Panc1 (cell line): ENCODE results near the gene NECTIN4. TPM values are rescaled to one million over a fixed set of nuclear protein-coding genes. Genes with fewer than 3 reads are reported as not detected.
A peak's percentile ranks its signal among the peaks of the same experiment; 100 is the strongest.

Source experiments
- ATAC-seq: fragments of 200-7000 bp; cut with Tn5 transposase; 2 replicates; pipeline ENCODE4 v1.9.1; 2020; ENCODE audit warnings: mild to moderate bottlenecking, moderate library complexity
- Bru-seq: library from RNA; stranded (reverse); fragments of 400-500 nt; gene quantifications from one replicate; lab custom pipeline; 2021; lab: Mats Ljungman, UMichigan
- BruChase-seq, 2 experiments: library from RNA; stranded (reverse); fragments of 400-500 nt; gene quantifications; one replicate each; lab custom pipeline; 2021; lab: Mats Ljungman, UMichigan
- BruUV-seq: library from RNA; stranded (reverse); fragments of 400-500 nt; replicated peaks from 2 replicates; lab custom pipeline; 2021; lab: Mats Ljungman, UMichigan
- CTCF ChIA-PET: fragments of 300-600 bp; sonication (Branson Sonifier 250); formaldehyde crosslinking; loops from one replicate; lab custom pipeline; 2022; ENCODE audit warnings: antibody characterized with exemption; lab: Charles Lee
- POLR2A ChIA-PET: fragments of 300-600 bp; sonication (Branson Sonifier 250); formaldehyde crosslinking; loops from one replicate; lab custom pipeline; 2022; ENCODE audit warnings: antibody characterized with exemption; lab: Charles Lee
- DNase-seq: peaks from one replicate; pipeline ENCODE4 v3.0.0-alpha.2; 2010; ENCODE audit warnings: low read depth, low spot score
- H3K27ac ChIP-seq: 2 replicates; pipeline ENCODE4 v1.5.1; 2011; ENCODE audit warnings: mild to moderate bottlenecking, low read length, inconsistent platforms
- H3K27me3 ChIP-seq: fragments of 200-500 bp; sonication (Bioruptor generic); 2 replicates; pipeline ENCODE4 v1.6.0; 2014; ENCODE audit warnings: low read length, inconsistent platforms; ENCODE audit not compliant: control insufficient read depth, insufficient read depth
- H3K36me3 ChIP-seq: fragments of 200-500 bp; sonication (Bioruptor generic); 2 replicates; pipeline ENCODE4 v1.5.1; 2014; ENCODE audit warnings: inconsistent platforms, mild to moderate bottlenecking, low read length, moderate library complexity; ENCODE audit not compliant: control insufficient read depth, insufficient read depth
- H3K4me1 ChIP-seq: 2 replicates; pipeline ENCODE4 v1.5.1; 2011; ENCODE audit warnings: inconsistent platforms, mild to moderate bottlenecking, low read length, moderate library complexity; ENCODE audit not compliant: control insufficient read depth, insufficient read depth
- H3K4me3 ChIP-seq, 2 experiments: 2 replicates each; pipeline ENCODE4 v1.5.1; 2011 to 2012; ENCODE audit warnings: low read depth in 2 of 2, low read length in 2 of 2, mild to moderate bottlenecking in 2 of 2, inconsistent platforms in 1 of 2, moderate library complexity in 1 of 2
- H3K9me3 ChIP-seq: fragments of 200-500 bp; sonication (Bioruptor generic); 2 replicates; pipeline ENCODE4 v1.5.1; 2014; ENCODE audit warnings: low read depth, mild to moderate bottlenecking, inconsistent platforms, low read length, moderate library complexity; ENCODE audit not compliant: control insufficient read depth, insufficient read depth
- CTCF ChIP-seq: fragments of 450-650 bp; IDR thresholded peaks from 2 replicates; pipeline ENCODE4 v1.5.1; 2017; ENCODE audit warnings: mild to moderate bottlenecking
- POLR2AphosphoS5 ChIP-seq: IDR thresholded peaks from 2 replicates; pipeline ENCODE4 v1.6.1; 2012; ENCODE audit warnings: mild to moderate bottlenecking, low read depth, low read length, moderate library complexity
- REST ChIP-seq, 2 experiments: IDR thresholded peaks; 2 replicates each; pipeline ENCODE4 v1.6.1; 2011 to 2012; ENCODE audit warnings: low read depth in 2 of 2, control low read depth in 1 of 2, low read length in 1 of 2, mild to moderate bottlenecking in 1 of 2, moderate library complexity in 1 of 2; ENCODE audit not compliant: insufficient read depth in 1 of 2
- SIN3A ChIP-seq: IDR thresholded peaks from 2 replicates; pipeline ENCODE4 v1.6.1; 2012; ENCODE audit warnings: low read depth, mild to moderate bottlenecking, low read length, moderate library complexity, borderline replicate concordance; ENCODE audit not compliant: insufficient read depth
- TCF7L2 ChIP-seq: IDR thresholded peaks from 2 replicates; pipeline ENCODE4 v1.6.1; 2011; ENCODE audit warnings: mild to moderate bottlenecking, low read depth, low read length, inconsistent platforms
- in situ Hi-C: cut with HindIII; loops from 2 replicates; pipeline ENCODE4 v1.10.0; 2016; ENCODE audit warnings: low sequenced_read_pairs, low pct_unique_long_range_greater_than_20kb
- intact Hi-C: fragments of 100-400 bp; cut with micrococcal nuclease; formaldehyde crosslinking; loops from one replicate; pipeline ENCODE4 v1.10.0; 2022; ENCODE audit not compliant: unreplicated experiment
- long read RNA-seq: library from polyadenylated mRNA; unstranded; transcript quantifications from one replicate; pipeline ENCODE4 v2.0.0, GENCODE V29; 2021; ENCODE audit not compliant: unreplicated experiment
- polyA plus RNA-seq: library from polyadenylated mRNA; unstranded; fragments of >200 nt; gene quantifications from one replicate; pipeline ENCODE4 v1.2.1, GENCODE V29; 2012; ENCODE audit warnings: missing spikeins; ENCODE audit not compliant: insufficient read length
- total RNA-seq: library from RNA; stranded (reverse); gene quantifications from one replicate; pipeline ENCODE4 v1.2.1, GENCODE V29; 2021; ENCODE audit not compliant: unreplicated experiment

NECTIN4 gene
- total RNA-seq (not detected), Bru-seq, nascent RNA (percentile 18 among the genes with signal in this experiment), BruChase-seq, experiment 1, labeled RNA remaining after a 2-hour chase (percentile 8 among the genes with signal in this experiment), BruChase-seq, experiment 2, labeled RNA remaining after a 6-hour chase (percentile 14 among the genes with signal in this experiment)
- polyA plus RNA-seq: not detected
- long read RNA-seq: 0 reads

GRCh38 chr1:161089251-161089924 lies at the start of gene NECTIN4:
Gene NECTIN4 (minus strand): TSS chr1:161089558. CDS start chr1:161089296, 262 bp downstream.
- Histone ChIP-seq H3K36me3 (no peaks in the 10 kb centered on the region), H3K4me3 (no peak within 1 kb of the TSS), H3K27me3 (no peaks in the 10 kb centered on the region), H3K9me3 (no peaks in the 10 kb centered on the region), H3K4me1 (no peaks in the 10 kb centered on the region), H3K27ac (no peak within 1 kb of the TSS)
- no TSS peak for BruUV-seq
- no peak for DNase-seq
- TF ChIP-seq SIN3A: no peak
- no peak for TF ChIP-seq REST (IDR thresholded peaks at IDR 0.05; ENCODE audit: insufficient read depth in 1 of 2, low read depth in 2 of 2, low read length in 1 of 2)
- no peak for TF ChIP-seq POLR2AphosphoS5
- no peak for TF ChIP-seq CTCF
- TF ChIP-seq TCF7L2: no peak
- POLR2A ChIA-PET: no interaction called here
- in situ Hi-C loops: no loop called here
- CTCF ChIA-PET: interaction anchor here (0.5 to 0.7 kb wide), 2 partner anchors 38 to 92 kb away, joined by 3 read pairs; no protein-coding TSS in a partner anchor
- intact Hi-C loops: no loop called here
- no peak for ATAC-seq

- Histone ChIP-seq H3K4me1 (no peaks in the 10 kb centered on the region), H3K27ac (no peak overlapping the region), H3K36me3 (no peaks in the 10 kb centered on the region; the same call in 1 of the 2 replicates), H3K27me3 (no peaks in the 10 kb centered on the region), H3K4me3 (no peak overlapping the region), H3K9me3 (no peaks in the 10 kb centered on the region)
- POLR2A ChIA-PET: interaction anchor here (0.9 kb wide), 1 partner anchor 21 kb away, joined by 7 read pairs; the partner anchor contains the start of genes NIT1 and PFDN2
- TF ChIP-seq REST (IDR thresholded peaks at IDR 0.05; ENCODE audit: insufficient read depth in 1 of 2, low read depth in 2 of 2, low read length in 1 of 2) (no peak), CTCF (no peak), SIN3A (no peak), POLR2AphosphoS5 (no peak), TCF7L2 (no peak)
- no TSS peak for BruUV-seq
- intact Hi-C loops: no loop called here
- in situ Hi-C loops: no loop called here
- no peak for DNase-seq
- no peak for ATAC-seq
- CTCF ChIA-PET: no interaction called here
Observed at GRCh38 chr1:161138431-161138830, 49.1 kb upstream of the NECTIN4 start.
